H1 (cell line): ENCODE measurements around the gene RALY. TPM values are rescaled to one million over a fixed set of nuclear protein-coding genes. Genes with fewer than 3 reads are reported as not detected.

ENCODE experiments used
- CTCF ChIA-PET: fragments of 300-600 bp; sonication (Branson Sonifier 250); formaldehyde crosslinking; loops from one replicate; lab custom pipeline; 2021; ENCODE audit not compliant: partially characterized antibody; lab: Charles Lee
- POLR2A ChIA-PET: fragments of 300-600 bp; sonication (Branson Sonifier 250); formaldehyde crosslinking; loops from one replicate; lab custom pipeline; 2021; ENCODE audit warnings: inconsistent platforms; ENCODE audit not compliant: partially characterized antibody; lab: Charles Lee
- DNase-seq, 2 experiments: peaks; one replicate each; pipeline versions ENCODE4 v3.0.0 to v3.0.0-alpha.2; 2010 to 2022; ENCODE audit warnings: low spot score in 2 of 2, low read depth in 1 of 2, mixed read lengths in 1 of 2
- FAIRE-seq: peaks from 2 replicates; lab custom pipeline; 2011; peaks lifted over from hg19 to GRCh38; lab: Jason Lieb, UNC
- H2AFZ ChIP-seq: 2 replicates; pipeline ENCODE4 v1.8.1; 2012; ENCODE audit warnings: low read length, inconsistent platforms
- H2AK5ac ChIP-seq: 2 replicates; pipeline ENCODE4 v1.6.1; 2013; ENCODE audit warnings: low read depth, low read length
- H2BK120ac ChIP-seq: replicated peaks from 2 replicates; pipeline ENCODE3; 2013; ENCODE audit warnings: low read depth, low read length, inconsistent platforms
- H2BK12ac ChIP-seq: 2 replicates; pipeline ENCODE4 v1.6.1; 2013; ENCODE audit warnings: low read depth, low read length
- H2BK15ac ChIP-seq: 2 replicates; pipeline ENCODE4 v1.6.1; 2013; ENCODE audit warnings: low read length
- H2BK20ac ChIP-seq: 2 replicates; pipeline ENCODE4 v1.6.1; 2013; ENCODE audit warnings: low read length
- H2BK5ac ChIP-seq: 2 replicates; pipeline ENCODE4 v1.6.1; 2013; ENCODE audit warnings: low read depth, low read length
- H3K14ac ChIP-seq: 2 replicates; pipeline ENCODE4 v1.6.1; 2013; ENCODE audit warnings: inconsistent platforms; ENCODE audit not compliant: insufficient read length
- H3K18ac ChIP-seq: 2 replicates; pipeline ENCODE4 v1.6.1; 2013; ENCODE audit warnings: low read length; ENCODE audit errors: extremely low read depth
- H3K23ac ChIP-seq: 2 replicates; pipeline ENCODE4 v1.6.1; 2013; ENCODE audit warnings: inconsistent platforms; ENCODE audit not compliant: insufficient read length
- H3K23me2 ChIP-seq: 2 replicates; pipeline ENCODE4 v1.6.1; 2013; ENCODE audit warnings: low read depth, low read length
- H3K27ac ChIP-seq: 2 replicates; pipeline ENCODE4 v1.6.1; 2011; ENCODE audit warnings: low read depth, low read length, inconsistent platforms
- H3K27me3 ChIP-seq, 4 experiments: replicated peaks in 1 of 4; 1 replicate in 1 of 4; 2 replicates in 3 of 4; pipeline versions ENCODE4 v1.6.1 to v1.8.1; 2011 to 2013; ENCODE audit warnings: low read length in 3 of 4, mild to moderate bottlenecking in 3 of 4, inconsistent platforms in 2 of 4, mixed read lengths in 2 of 4, moderate library complexity in 1 of 4; ENCODE audit not compliant: control insufficient read depth in 3 of 4, insufficient read depth in 3 of 4; ENCODE audit errors: extremely low read depth in 1 of 4
- H3K36me3 ChIP-seq, 4 experiments: 2 replicates each; pipeline versions ENCODE4 v1.6.1 to v1.8.1; 2011 to 2013; ENCODE audit warnings: mild to moderate bottlenecking in 4 of 4, low read length in 3 of 4, moderate library complexity in 2 of 4, control low read depth in 1 of 4, inconsistent platforms in 1 of 4; ENCODE audit not compliant: insufficient read depth in 4 of 4, control insufficient read depth in 2 of 4
- H3K4ac ChIP-seq: replicated peaks from 2 replicates; pipeline ENCODE3; 2013; ENCODE audit warnings: low read length, low read depth, mixed read lengths, inconsistent platforms; ENCODE audit not compliant: insufficient read length
- H3K4me1 ChIP-seq, 4 experiments: replicated peaks in 1 of 4; 1 replicate in 1 of 4; 2 replicates in 3 of 4; pipeline versions ENCODE4 v1.6.1 to v1.8.1; 2011 to 2013; ENCODE audit warnings: low read length in 3 of 4, inconsistent platforms in 2 of 4, mixed read lengths in 1 of 4; ENCODE audit not compliant: insufficient read depth in 4 of 4, control insufficient read depth in 3 of 4
- H3K4me2 ChIP-seq, 2 experiments: 2 replicates each; pipeline versions ENCODE4 v1.6.1 to v1.8.1; 2011 to 2013; ENCODE audit warnings: low read depth in 2 of 2, low read length in 2 of 2, control low read depth in 1 of 2, inconsistent platforms in 1 of 2, mild to moderate bottlenecking in 1 of 2; ENCODE audit not compliant: insufficient read depth in 1 of 2
- H3K4me3 ChIP-seq, 4 experiments: fragments of 200-600, 300-600 bp in 1 of 4; sonication (generic), shearing (Covaris generic), sonication (Bioruptor Twin) in 1 of 4; 2 replicates each; pipeline versions ENCODE4 v1.5.1 to v1.8.1; 2011 to 2016; ENCODE audit warnings: low read length in 4 of 4, low read depth in 3 of 4, control low read depth in 2 of 4, inconsistent platforms in 2 of 4, mild to moderate bottlenecking in 2 of 4, mixed read lengths in 1 of 4, moderate library complexity in 1 of 4; ENCODE audit not compliant: insufficient read depth in 2 of 4; ENCODE audit errors: extremely low read depth in 1 of 4
- H3K56ac ChIP-seq: replicated peaks from 2 replicates; pipeline ENCODE3; 2013; ENCODE audit warnings: low read depth, mild to moderate bottlenecking, mixed read lengths, low read length, inconsistent platforms; ENCODE audit not compliant: insufficient read length
- H3K79me1 ChIP-seq: 2 replicates; pipeline ENCODE4 v1.6.1; 2013; ENCODE audit warnings: low read depth, low read length, control low read depth
- H3K79me2 ChIP-seq, 2 experiments: 2 replicates each; pipeline versions ENCODE4 v1.6.1 to v1.8.1; 2012 to 2013; ENCODE audit warnings: low read length in 2 of 2, mild to moderate bottlenecking in 2 of 2, inconsistent platforms in 1 of 2; ENCODE audit not compliant: insufficient read depth in 2 of 2, control insufficient read depth in 1 of 2
- H3K9ac ChIP-seq, 4 experiments: replicated peaks in 1 of 4; 1 replicate in 1 of 4; 2 replicates in 3 of 4; pipeline versions ENCODE4 v1.6.1 to v1.8.1; 2011 to 2013; ENCODE audit warnings: low read depth in 3 of 4, low read length in 3 of 4, control low read depth in 2 of 4, mild to moderate bottlenecking in 2 of 4, moderate library complexity in 2 of 4, inconsistent platforms in 1 of 4; ENCODE audit errors: extremely low read depth in 1 of 4
- H3K9me3 ChIP-seq, 2 experiments: 2 replicates each; pipeline versions ENCODE4 v1.6.1 to v1.8.1; 2012 to 2013; ENCODE audit warnings: mild to moderate bottlenecking in 2 of 2, moderate library complexity in 2 of 2, control low read depth in 1 of 2, inconsistent platforms in 1 of 2, low read depth in 1 of 2, low read length in 1 of 2, mixed read lengths in 1 of 2; ENCODE audit not compliant: insufficient read depth in 2 of 2
- H4K20me1 ChIP-seq, 2 experiments: replicated peaks in 1 of 2; 2 replicates each; pipeline versions ENCODE3 to v1.8.1; 2011 to 2013; ENCODE audit warnings: inconsistent platforms in 2 of 2, low read length in 2 of 2, mild to moderate bottlenecking in 1 of 2; ENCODE audit not compliant: insufficient read depth in 2 of 2, control insufficient read depth in 1 of 2
- H4K5ac ChIP-seq: 2 replicates; pipeline ENCODE4 v1.6.1; 2013; ENCODE audit warnings: low read length, low read depth, mixed read lengths, inconsistent platforms; ENCODE audit not compliant: insufficient read length
- H4K8ac ChIP-seq: 2 replicates; pipeline ENCODE4 v1.8.0; 2013; ENCODE audit warnings: mild to moderate bottlenecking, moderate library complexity, low read length, inconsistent platforms; ENCODE audit not compliant: insufficient read depth; ENCODE audit errors: extremely low read depth
- H4K91ac ChIP-seq: replicated peaks from 2 replicates; pipeline ENCODE3; 2013; ENCODE audit warnings: low read length, mixed read lengths, inconsistent platforms; ENCODE audit not compliant: insufficient read length
- POLR2AphosphoS5 ChIP-seq: IDR thresholded peaks from 2 replicates; pipeline ENCODE4 v1.6.1; 2011; ENCODE audit warnings: low read depth, low read length
- SIN3A ChIP-seq, 2 experiments: IDR thresholded peaks in 1 of 2; conservative IDR thresholded peaks in 1 of 2; 2 replicates each; pipeline ENCODE4 v1.6.1; 2011 to 2012; ENCODE audit warnings: low read length in 2 of 2, improper control_type of control experiment in 1 of 2, low read depth in 1 of 2, mild to moderate bottlenecking in 1 of 2
- WGBS, 2 experiments: shearing (Covaris generic) in 1 of 2; methylation state at CpG; one replicate each; pipeline versions ENCODE4 v1.1.6 to v1.1.7; 2013 to 2015; ENCODE audit warnings: low lambda C conversion rate in 2 of 2, mixed read lengths in 2 of 2, inconsistent platforms in 1 of 2, low coverage in 1 of 2, missing lambda C conversion rate in 1 of 2; ENCODE audit not compliant: insufficient replicate concordance in 2 of 2, insufficient coverage in 1 of 2, insufficient read length in 1 of 2; ENCODE audit errors: extremely low coverage in 1 of 2, missing lambda C conversion rate in 1 of 2; 5-methylcytosine and 5-hydroxymethylcytosine counted together
- polyA plus RNA-seq, 7 experiments: library from polyadenylated mRNA; depleted of rRNA in 3 of 7; stranded (reverse) in 5 of 7; unstranded in 2 of 7; fragments of >200 nt in 5 of 7; fragments of 200-250 nt in 2 of 7; gene quantifications; 1 replicate in 5 of 7; 2 replicates in 1 of 7; 4 replicates in 1 of 7; pipeline versions ENCODE4 v1.2.1 to v1.2.3, GENCODE V29; 2011 to 2013; ENCODE audit warnings: missing spikeins in 2 of 7, mixed read lengths in 2 of 7
- total RNA-seq: library from RNA; stranded (reverse); fragmentation: NEBNext Ultra II Directional; extraction: Animal tissue kit (Norgen Biotek cat#: 25700); gene quantifications from 2 replicates; pipeline ENCODE4 v1.2.1, GENCODE V29; 2021

Gene RALY
- total and polyA plus RNA-seq, 2 of the 8 experiments (the other 6 are each of a cell fraction or from before 2014, with no cell fraction given) = 133 to 148 TPM

DNA sequence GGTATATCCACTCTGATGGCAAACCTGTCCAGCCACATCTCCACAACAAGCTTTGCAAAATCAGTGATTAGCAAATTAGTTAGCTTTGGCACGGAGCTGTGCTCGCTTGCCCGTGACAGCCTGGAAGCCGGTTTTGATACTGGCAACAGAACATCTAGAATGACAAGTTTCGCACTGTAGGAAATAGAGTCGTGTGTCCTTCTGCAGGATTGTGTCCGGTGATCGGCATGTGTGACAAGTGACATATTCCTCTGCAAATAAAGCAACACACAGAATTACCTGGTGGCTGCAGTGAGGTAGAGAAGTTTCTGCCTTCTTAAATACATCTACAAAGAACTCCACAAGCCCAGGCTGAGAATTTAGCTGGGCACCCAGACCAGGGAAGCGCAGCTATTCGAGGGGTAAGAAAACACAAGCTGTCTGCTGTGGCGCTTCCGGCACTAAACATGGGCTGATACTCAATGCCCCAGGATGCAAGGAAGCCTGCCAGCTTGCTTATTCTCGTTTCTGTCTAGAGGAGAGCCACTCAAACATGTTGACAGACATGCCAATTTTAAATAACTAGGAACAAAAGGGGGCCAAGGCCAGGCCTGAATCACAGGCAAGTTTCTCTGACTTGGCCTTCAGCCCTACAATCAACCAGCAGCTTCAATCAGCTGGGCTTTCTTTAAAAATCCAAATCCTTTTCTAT, 96.1 kb downstream of the RALY start:
- TF ChIP-seq SIN3A (conservative IDR thresholded peaks at IDR 0.05 in 1 of 2, IDR thresholded peaks at IDR 0.05 in 1 of 2; ENCODE audit: low read depth in 1 of 2, low read length in 2 of 2) (no peak), POLR2AphosphoS5 (peak; percentile 44; the same call in 1 of the 2 replicates)
- FAIRE-seq = no peak
- no peak overlapping the region for H2BK5ac ChIP-seq
- 91% methylated on average over 13 of the region's 13 CpGs; no CpG with 5 or more reads in 1 of the 2 experiments for WGBS, 2 experiments
- H2AK5ac ChIP-seq = no peak overlapping the region
- H3K9me3 ChIP-seq = no peaks in the 10 kb centered on the region
- H3K4me3 ChIP-seq = no peak overlapping the region
- H3K36me3 ChIP-seq = peaks cover 18 to 82% (median 60%) of the 10 kb centered on the region in 4 experiments
- H3K4ac ChIP-seq = no peak overlapping the region
- H2BK12ac ChIP-seq = no peak overlapping the region
- H3K23ac ChIP-seq = no peak overlapping the region
- no peak for DNase-seq
- no peak overlapping the region for H2BK20ac ChIP-seq
- no peak overlapping the region for H3K4me2 ChIP-seq
- H3K27ac ChIP-seq = no peak overlapping the region
- no peak overlapping the region for H2BK15ac ChIP-seq
- ChIA-PET CTCF (interaction anchor here (1.2 kb wide), 1 partner anchor 39 kb away, joined by 5 read pairs; no protein-coding TSS in a partner anchor), POLR2A (interaction anchor here (1.5 to 14.0 kb wide), 5 partner anchors 12 to 255 kb away, joined by 4 to 236 read pairs (median 21); partner anchors contain the start of gene EIF2S2)
- H2BK120ac ChIP-seq = no peak overlapping the region
- H3K9ac ChIP-seq = no peak overlapping the region
- H3K23me2 ChIP-seq = no peaks in the 10 kb centered on the region
- H3K18ac ChIP-seq = no peak overlapping the region
- peaks cover 16 to 27% of the 10 kb centered on the region in 2 experiments for H4K20me1 ChIP-seq
- no peak overlapping the region for H4K8ac ChIP-seq
- no peaks in the 10 kb centered on the region; a peak in 1 of 4 replicates for H3K79me2 ChIP-seq
- no peaks in the 10 kb centered on the region for H3K4me1 ChIP-seq
- no peak overlapping the region for H3K56ac ChIP-seq
- H2AFZ ChIP-seq = no peak overlapping the region
- H3K14ac ChIP-seq = no peak overlapping the region
- no peak overlapping the region for H4K91ac ChIP-seq
- no peaks in the 10 kb centered on the region for H3K27me3 ChIP-seq
- H3K79me1 ChIP-seq = no peaks in the 10 kb centered on the region
- no peak overlapping the region for H4K5ac ChIP-seq
